ACC112 (cell line): Measurements from ENCODE around the gene ZNF574.

Experiments used
- H2AFZ ChIP-seq: fragments of 200-600 bp; sonication (generic); one replicate; pipeline ENCODE4 v1.6.0; 2017; ENCODE audit warnings: antibody characterized with exemption, low read length; ENCODE audit not compliant: unreplicated experiment
- H3K27ac ChIP-seq: fragments of 200-600 bp; sonication (generic); 2 replicates; pipeline ENCODE4 v1.5.1; 2014; ENCODE audit warnings: low read depth, mild to moderate bottlenecking, antibody characterized with exemption, low read length, moderate library complexity
- H3K27me3 ChIP-seq: fragments of 200-600 bp; sonication (generic); 2 replicates; pipeline ENCODE4 v1.6.1; 2014; ENCODE audit warnings: mild to moderate bottlenecking, antibody characterized with exemption, low read length, moderate library complexity, mixed read lengths; ENCODE audit not compliant: insufficient read depth
- H3K36me3 ChIP-seq: fragments of 200-600 bp; sonication (generic); 2 replicates; pipeline ENCODE4 v1.6.1; 2016; ENCODE audit warnings: mild to moderate bottlenecking, antibody characterized with exemption, low read length, moderate library complexity, mixed read lengths; ENCODE audit not compliant: insufficient read depth
- H3K4me1 ChIP-seq: fragments of 200-600 bp; sonication (generic); one replicate; pipeline ENCODE4 v1.6.1; 2016; ENCODE audit warnings: low read length, mixed read lengths; ENCODE audit not compliant: insufficient read depth, unreplicated experiment, control insufficient read depth
- H3K4me3 ChIP-seq: fragments of 200-600 bp; sonication (generic); 2 replicates; pipeline ENCODE4 v1.5.1; 2014; ENCODE audit warnings: mild to moderate bottlenecking, low read depth, low read length
- H3K79me2 ChIP-seq: fragments of 200-600 bp; sonication (generic); one replicate; pipeline ENCODE4 v1.6.0; 2016; ENCODE audit warnings: low read length; ENCODE audit not compliant: control insufficient read depth, unreplicated experiment, insufficient read depth

ZNF574 gene

DNA sequence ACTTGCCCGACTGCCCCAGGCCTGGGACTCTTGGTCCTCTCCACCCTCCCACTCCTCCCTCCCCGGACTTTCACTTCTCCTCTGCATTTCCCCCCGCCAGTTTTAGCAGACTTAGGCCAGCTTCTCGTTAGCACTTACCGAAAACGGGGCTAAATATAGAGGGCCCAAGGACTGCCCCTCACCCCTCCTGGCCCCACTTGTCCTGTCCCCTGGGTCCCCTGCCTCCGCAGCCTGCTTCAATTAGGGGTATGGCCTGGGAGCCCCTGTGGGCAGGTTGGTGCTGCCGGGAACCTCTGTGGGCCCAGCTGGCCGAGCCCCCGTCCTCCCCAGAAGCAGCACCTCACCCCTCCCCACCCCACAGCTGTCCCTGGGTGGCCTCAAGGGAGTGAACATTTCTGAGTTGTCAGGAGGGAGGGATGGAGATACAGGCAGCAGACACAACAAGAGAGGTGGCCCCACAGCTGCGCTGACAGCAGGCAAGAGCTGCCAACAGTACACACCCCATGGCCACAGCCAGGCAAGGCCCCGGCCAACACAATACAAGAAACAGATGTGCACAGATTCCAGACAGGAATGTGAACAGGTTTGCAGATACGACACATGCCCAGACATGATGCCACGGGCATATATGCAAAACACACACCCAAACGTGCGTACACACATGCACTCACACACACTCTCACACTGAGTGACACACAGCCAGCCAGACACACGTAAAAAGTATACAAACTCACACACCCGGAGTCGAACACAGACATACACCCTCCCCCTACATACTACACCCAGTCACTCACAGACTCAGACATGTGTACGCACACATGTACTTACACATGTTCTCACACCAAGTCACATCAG is 53.7 kb downstream of the ZNF574 start:
- Histone ChIP-seq H3K27ac (no peak overlapping the region), H3K4me1 (peaks cover 22% of the 10 kb centered on the region), H3K79me2 (no peaks in the 10 kb centered on the region), H3K4me3 (no peak overlapping the region), H3K36me3 (no peaks in the 10 kb centered on the region), H3K27me3 (no peaks in the 10 kb centered on the region), H2AFZ (no peak overlapping the region)

GRCh38 chr19:42130254-42130573 is 54.2 kb downstream of the ZNF574 start:
- no peak overlapping the region for H3K4me3 ChIP-seq

More at GRCh38 chr19:42130254-42130573, 54.2 kb downstream of the ZNF574 start:
- H3K27ac ChIP-seq = no peak overlapping the region
- H3K27me3 ChIP-seq = no peaks in the 10 kb centered on the region
- no peaks in the 10 kb centered on the region for H3K36me3 ChIP-seq
- peaks cover 22% of the 10 kb centered on the region for H3K4me1 ChIP-seq
- no peaks in the 10 kb centered on the region for H3K79me2 ChIP-seq
- no peak overlapping the region for H2AFZ ChIP-seq
